AG20443 (cell line): ENCODE measurements around the gene VHLL.

Source experiments
- DNase-seq: peaks from one replicate; pipeline ENCODE4 v3.0.0; 2012; ENCODE audit warnings: low spot score, mixed read lengths

VHLL gene

DNA sequence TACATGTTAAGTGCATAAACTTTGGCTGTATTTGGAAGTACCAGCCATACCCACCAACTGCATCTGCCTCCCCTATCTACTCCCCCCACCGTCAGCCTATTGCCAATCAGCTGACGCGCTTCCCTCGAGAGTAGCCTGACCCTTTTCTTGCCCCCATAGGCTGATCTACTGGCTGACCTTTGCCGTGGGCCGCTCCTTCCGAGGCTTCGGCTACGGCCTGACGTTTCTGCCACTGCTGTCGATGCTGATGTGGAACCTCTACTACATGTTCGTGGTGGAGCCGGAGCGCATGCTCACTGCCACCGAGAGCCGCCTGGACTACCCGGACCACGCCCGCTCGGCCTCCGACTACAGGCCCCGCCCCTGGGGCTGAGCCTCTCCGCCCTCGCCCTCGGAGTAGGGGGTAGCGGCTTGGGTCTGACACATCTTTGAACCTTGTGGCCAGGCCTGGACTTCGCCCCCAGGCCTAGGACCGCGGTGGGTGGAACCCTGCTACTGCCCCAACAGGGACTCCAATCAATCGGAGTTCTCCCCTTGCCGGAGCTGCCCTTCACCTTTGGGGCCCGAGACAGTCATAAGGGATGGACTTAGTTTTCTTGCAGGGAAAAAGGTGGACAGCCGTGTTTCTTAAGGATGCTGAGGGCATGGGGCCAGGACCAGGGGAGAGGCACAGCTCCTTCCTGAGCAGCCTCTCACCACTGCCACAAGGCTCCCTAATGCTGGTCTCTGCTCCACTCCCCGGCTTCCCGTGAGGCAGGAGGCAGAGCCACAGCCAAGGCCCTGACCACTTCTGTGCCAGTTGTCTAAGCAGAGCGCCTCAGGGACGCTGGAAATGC, 7.7 kb downstream of the VHLL start:
- DNase-seq = peak; percentile 98

DNA sequence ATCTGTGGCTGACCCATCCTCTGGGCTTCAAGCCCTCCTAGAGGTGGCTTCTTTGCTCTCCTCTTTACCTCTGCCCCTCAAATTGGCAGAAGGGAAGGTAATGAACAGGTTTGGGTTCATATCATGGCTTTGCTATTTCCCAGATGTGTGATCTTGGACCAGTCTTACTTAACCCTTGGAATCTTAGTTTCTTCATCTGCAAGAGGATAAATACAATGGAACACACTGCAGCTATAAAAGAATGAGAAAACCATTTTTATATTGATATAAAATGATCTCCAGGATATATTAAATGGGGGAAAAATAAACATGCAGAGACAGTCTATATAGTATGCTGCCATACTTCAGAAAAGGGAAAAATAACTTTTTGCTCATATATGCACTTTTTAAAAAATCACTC, 9.2 kb downstream of the VHLL start:
- DNase-seq = no peak

DNA sequence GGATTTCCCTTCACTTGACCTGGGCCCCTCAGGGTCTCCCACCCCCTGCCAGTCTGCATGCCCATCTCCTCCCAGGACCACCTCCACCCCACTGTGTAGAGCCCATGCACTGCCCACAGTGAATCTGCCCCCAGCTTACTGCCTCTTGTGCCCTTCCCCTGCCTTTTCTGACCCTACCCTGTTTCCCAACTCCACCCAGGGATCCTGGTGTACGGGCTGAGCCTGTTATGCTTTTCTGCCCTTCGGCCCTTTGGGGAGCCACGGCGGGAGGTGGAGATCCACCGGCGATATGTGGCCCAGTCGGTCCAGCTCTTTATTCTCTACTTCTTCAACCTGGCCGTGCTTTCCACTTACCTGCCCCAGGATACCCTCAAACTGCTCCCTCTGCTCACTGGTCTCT, 13.0 kb downstream of the VHLL start:
- no peak for DNase-seq

DNA sequence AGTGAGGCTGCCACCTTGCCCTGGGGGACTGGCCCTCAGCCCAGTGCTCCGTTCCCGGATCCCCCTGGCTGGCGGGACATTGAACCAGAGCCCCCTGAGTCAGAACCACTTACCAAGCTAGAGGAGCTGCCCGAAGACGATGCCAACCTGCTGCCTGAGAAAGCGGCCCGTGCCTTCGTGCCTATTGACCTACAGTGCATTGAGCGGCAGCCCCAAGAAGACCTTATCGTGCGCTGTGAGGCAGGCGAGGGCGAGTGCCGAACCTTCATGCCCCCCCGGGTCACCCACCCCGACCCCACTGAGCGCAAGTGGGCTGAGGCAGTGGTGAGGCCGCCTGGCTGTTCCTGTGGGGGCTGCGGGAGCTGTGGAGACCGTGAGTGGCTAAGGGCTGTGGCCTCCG, 13.7 kb downstream of the VHLL start:
- no peak for DNase-seq

DNA sequence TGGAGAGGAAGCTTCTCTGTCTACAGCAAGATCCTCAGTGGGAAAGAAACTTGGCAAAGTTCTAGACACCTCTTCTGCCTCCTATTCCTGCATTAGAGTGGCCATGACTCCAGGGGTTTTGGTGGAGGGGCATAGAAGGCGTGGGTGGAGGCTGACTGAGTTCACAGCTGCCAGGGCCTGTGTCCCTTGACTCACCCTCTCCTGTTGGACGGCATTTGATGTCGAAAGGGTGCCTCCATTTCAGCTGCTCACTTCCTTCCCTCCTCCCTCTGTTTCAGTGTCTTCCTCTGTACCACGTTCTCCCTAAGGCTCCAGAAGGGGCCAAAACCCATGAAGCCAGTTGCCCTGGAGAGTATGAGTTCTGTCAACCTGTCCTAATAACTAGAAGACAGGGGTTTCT, 14.3 kb downstream of the VHLL start:
- DNase-seq = no peak

DNA sequence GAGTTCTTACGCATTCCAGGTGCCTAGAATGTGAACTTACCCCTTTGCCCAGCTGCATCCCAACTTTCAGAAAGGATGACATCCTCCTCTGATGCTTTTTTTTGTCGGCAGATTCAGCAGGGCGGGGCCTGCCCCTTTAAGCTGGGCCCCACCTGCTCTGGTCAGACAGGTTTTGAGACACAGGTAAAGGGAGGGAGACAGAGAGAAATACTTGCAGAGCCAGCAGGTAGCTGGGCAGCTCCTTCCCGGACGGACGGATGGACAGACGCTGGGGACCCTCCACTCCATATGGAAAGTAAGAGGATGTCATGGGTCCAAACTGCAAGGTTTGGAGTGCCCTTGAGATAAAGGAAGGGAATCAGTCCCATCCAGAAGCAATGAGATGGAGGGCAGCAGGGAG, 15.0 kb downstream of the VHLL start, which contains the start of gene TMEM79:
Gene TMEM79, plus strand, starts transcription at position 214 of the 400 bp plus-strand sequence. CDS start 902 bp downstream, outside the sequence.
- DNase-seq = no peak

DNA sequence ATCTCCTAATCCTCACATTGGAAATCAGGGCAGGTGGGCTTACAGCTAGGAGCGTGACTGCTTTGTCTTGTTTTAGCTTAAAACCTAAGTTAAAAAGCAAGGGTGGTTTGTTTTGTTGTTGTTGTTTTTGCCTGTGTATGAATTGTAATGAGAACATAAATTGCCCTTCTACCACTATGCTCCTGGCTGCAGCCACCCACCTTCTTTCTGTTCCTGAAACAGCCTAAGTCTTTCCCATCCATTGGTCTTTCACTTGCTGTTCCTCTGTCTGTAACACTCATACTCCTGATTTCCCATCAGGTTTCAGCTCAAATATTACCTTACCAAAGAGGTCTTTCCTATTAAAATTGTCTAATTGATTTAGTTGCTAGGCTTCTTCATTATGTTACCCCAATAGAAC, 15.6 kb downstream of the VHLL start:
- DNase-seq = no peak

DNA sequence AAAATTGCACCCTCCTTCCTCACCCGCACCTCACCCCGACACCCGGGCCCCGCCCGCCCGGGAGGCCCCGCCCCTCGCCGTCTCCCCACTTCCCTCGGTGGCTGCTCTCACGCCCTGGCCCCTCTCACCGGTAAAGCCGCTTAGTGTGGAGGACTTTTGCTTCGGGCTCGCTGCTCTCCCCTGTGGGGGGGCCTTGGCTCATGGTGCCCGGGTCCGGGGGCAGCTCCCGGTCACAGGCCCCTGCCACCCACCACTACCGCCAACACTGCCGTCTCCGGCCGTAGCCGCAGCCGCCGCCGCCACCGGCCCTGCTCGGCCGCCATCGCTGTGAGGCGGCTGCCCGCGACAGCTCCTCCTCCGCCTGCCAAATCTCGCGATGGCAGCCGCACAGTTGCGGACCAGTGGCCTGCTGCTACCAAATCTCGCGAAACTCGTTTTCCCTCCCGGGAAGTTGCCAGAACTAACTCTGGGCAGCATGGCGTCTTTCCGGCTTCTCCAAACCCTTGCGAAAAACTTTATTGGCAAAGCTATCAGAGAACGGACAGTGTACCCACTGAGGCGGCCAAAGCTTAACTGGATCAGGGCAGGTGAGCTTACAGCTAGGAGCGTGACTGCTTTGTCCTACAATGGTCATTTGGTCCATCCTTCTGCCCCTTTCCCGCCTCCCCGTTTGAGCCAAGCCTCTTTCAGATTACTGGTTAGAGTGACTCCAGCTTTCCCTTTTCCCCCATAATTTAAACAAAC, 16.5 kb downstream of the VHLL start, which contains the start of gene SMG5:
Gene SMG5, minus strand, starts transcription at position 347 of the 744 bp plus-strand sequence. Its CDS starts 145 bp downstream, at position 202.
- DNase-seq = peak; percentile 96

DNA sequence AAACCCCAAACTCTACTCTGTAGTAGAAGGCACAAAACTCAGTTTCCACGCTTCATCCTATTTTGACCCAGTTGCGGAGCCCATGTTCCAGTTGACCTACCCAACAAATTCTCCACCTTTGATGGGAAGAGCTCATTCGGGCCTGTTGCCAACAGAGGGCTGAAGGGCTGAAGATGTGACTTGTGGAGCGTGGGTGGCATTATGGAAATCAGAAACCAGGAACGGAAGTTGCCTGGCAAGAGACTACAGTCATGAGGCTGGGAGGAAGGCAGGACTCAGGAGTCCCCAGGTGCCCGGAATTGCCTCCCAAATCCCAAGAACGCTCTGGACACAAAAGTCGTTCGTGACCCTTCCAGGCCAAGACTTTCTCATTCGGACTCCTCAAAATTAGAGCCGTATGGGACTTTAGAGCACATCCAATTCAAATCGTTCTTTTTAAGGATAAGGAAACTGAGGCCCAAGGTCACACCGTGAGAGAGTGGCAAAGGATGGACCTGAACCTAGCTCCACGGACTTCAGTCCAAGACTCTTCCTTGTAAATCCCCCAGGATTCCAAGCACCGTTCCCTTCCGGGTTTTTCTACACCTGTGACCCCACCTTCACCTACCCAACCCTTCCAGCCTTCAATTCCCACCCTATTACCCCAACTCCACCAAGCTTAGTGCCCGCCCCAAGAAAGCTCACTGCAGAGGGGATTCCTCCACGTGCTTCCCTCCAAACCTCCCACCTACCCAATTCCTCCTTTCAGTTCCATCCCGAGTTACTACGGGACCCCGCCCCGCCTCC, 17.2 kb downstream of the VHLL start:
- no peak for DNase-seq

DNA sequence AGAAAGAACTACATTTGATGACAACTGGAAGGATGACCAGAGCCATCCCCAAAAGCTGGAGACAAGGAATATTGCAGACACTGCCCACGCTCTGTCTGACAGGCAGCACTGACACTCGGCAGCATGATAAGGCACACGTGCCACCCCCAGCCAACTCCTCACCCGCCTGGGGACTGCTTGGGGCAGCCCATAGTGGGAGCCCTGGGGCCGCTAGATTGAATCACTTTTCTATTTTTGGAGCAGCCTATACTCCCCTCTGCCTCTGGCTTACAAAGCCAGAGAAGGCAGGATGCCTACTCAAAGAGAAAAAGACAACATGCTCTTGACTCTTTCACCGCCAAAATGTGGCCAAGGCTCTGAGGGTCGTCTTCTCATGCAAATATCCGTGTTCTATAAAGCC, 17.8 kb downstream of the VHLL start:
- DNase-seq = peak; percentile 56

DNA sequence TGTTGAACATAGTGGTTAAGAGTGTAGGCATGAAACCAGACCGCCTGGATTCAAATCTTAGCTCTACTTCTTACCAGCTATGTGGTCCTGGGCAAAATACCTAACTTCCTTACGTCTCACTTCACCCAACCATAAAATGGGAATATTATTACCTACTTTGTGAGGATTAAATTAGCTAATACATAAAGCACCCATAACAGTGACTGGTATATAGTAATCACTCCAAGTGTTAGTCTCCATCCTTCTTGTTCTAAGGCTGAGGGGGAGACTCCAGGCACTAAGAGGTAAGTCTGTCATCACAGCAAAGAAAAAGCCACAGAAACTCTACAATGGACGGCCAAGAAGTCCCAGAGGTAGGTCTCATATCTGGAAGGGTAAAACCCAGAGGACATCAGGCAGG, 19.3 kb downstream of the VHLL start:
- DNase-seq = no peak

DNA sequence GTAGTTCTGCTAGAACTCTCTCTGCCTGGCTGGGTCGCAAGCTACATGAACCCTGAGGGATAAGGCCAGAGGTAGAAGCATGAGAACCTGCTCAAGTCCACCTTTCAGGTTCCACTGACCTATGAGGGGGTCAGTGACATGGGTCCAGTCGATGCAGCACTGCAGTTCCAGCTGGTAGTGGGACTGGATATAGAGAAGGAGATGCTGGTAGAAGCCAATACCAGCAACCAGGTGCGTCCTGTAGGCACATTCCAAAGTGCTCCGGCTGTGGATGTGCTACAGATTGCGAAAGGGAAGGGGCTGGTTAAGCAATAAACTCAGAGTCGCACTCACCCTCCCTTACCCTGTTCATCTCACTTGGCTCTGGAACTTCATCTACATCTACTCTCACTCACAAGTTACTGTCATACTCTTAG, 22.1 kb downstream of the VHLL start:
- peak; percentile 24 for DNase-seq

DNA sequence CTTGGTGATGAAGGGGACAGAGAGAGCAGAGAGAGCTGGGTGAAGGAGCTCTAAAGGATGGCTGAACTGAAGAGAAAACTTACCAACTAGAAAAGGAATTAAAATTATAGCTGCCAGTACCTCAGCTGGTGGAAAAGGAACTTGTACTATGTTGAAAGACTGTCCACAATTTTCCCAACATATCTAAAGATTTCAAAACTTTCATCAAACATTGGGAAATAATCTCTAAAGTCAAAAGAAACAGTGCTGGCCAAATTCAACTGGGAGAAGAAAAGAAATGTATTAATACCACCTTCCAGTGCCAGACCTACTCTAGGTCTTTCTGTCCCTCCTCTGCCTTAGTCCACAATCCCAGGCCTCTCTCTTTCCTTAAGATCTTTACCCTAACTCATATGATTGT, 22.6 kb downstream of the VHLL start:
- DNase-seq = peak; percentile 20

DNA sequence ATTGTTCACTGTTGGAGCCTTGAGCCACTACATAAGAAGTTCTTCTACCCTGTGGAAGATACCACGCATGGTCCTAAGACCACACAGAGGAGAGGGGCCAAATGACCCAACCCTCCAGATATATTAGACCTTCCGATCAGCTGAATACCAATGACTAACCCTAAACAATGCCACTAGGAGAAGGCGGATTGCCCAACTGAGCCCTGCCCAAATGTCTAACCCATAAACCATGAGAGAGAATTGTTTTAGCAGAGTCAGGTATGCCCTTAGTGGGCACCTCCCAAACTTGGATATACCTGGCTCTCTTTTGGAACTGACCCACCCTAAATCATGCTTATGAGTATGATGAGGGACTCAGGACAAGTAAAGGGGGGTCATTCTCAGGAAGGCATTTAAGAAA, 28.8 kb downstream of the VHLL start:
- no peak for DNase-seq

DNA sequence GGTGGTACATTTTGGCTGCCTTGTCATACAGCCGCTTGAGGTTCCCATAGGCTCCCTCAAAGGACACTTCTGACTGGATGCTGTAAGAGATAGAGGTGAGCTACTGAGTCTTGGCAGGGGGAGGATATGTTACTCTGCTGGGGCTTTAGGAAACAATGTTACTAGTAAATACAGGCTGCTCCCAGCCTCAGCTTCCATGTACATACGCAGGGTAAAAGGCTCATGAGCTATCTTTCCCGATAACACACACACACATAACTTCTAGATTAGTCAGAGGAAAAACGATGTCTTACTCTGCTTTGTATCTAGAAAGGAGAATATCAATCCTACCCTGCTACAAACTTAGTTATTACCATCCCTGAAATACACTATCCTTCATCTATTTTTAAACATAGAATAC, 30.8 kb downstream of the VHLL start:
- no peak for DNase-seq

DNA sequence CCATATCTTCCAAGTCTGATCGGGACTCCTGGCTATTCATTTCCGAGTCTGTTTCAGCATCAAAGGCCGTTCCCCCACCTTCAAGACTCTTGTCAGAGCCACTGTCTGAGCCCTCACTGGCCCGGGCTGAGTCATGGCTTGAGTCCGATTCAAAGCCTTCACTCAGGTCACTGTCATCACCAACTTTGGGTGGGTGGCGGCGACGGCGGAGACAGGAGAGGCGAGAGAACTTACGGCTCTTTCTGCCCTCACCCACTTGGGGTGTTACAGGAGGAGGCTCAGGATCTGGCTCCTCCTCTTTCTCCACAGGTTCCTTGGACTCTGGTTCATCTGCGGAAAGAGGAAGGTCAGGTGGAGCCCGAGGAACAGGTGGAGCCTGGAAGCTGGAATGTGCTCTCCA, 33.1 kb downstream of the VHLL start:
- no peak for DNase-seq

DNA sequence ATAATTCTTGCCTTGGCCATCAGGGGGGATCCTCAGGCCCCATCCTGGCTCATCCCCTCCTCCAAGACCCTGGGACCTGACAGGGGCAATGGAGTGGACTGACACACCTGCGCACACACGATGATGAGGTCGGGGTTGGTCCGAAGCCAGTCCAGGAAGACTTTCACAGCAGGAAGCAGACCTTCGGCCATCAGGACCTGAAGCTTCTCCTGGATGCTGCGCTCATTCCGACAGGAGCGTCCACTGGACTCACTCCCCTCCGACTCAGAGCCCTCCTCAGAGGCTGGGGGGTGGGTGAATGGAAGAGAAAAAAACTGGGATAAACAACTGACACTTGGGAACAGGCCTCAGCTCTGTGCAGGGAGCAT, 35.8 kb downstream of the VHLL start:
- no peak for DNase-seq

DNA sequence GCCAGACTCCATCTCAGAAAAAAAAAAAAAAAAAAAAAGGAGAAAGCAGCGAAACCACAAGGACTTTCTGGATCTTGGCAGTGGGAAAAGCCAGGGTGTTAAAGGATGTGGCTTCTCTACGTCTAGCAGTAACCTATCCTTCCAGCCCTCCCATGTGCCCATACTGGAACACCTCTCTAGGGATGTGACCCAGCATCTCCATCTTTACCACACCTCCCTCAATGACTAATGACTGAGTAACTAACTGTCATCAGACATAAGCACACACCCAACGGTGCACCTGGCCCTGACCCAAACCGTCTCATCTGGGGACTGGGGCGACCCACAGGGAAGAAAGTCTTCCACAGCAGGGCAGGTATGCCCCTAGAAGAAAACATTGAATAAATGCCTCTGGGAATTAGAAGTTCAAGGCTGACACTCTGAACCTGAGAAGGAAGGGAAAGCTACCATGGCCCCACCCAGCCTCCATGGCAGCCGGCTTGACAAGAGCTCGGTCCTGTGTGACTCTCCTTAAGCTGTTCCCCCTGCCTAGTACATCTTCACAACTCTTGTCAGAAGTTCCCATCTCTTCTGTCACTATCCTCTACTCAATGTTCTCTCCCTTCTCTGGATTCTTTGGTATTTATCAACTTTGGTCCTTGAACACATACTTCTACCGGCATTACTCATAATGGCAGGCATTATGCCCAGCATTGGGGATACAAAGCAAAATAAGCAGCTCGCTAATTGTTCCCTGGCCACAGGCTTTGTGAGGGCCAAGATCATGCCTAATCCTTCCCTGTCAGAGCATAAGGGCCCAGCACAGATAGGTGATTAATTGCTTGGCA, 36.4 kb downstream of the VHLL start:
- peak; percentile 91 for DNase-seq

DNA sequence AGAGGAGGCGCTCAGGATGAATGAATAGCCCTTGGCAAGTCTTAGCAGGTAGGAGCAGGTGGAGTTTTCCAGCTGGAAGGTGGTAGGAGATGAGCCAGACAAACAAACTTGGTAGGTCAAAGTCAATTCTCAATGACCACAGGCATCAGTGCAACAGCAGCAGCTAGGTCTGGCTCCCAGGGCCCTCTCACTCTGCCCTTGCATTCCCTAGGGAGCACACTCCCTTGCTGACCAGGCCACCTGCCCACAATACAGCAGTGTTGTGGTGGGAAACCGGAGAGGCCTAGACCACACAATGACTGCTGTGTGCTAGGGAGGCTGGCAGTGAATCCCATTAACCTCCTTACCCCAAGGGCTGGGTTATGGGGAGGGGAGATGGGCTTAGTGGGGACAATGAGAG, 38.2 kb downstream of the VHLL start:
- no peak for DNase-seq

DNA sequence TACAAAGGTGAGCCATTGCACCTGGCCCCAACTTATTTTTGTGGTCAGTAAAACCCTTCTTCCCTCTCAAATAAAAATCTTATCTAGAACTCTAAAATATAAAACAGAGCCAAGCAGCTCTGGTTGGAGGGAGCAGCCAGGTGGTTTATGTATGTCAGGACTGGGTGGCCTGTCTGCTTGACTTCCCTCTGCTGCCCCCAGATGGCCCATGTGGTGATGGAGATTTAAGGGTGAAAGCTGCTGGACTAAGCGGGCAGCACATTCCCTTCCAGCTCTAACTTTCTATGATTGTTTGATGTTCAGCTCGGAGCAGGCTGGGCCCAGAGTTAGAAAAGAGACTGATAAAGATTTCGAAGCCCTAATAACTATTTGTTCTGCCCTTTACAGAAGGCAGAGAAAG, 39.3 kb downstream of the VHLL start:
- DNase-seq = no peak

DNA sequence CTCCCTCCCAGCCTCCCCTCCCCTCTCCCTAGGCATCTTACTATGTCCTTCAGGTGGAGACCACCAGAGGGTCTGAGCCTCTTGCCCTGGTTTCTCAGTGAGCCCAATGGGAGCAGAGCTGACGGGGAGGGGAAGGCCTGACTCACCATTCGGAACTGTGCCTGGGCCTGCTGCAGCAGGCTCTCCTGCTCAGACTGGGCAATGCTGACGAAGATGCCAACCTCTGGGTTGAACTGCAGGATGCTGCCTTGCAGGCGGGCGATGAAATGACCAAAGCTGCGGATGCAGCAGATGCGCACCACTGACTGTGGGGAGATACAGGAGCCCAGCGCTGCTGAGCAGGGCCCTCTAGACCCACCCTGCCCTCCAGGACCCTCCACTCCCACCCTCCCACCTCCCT, 40.2 kb downstream of the VHLL start:
- DNase-seq = no peak

DNA sequence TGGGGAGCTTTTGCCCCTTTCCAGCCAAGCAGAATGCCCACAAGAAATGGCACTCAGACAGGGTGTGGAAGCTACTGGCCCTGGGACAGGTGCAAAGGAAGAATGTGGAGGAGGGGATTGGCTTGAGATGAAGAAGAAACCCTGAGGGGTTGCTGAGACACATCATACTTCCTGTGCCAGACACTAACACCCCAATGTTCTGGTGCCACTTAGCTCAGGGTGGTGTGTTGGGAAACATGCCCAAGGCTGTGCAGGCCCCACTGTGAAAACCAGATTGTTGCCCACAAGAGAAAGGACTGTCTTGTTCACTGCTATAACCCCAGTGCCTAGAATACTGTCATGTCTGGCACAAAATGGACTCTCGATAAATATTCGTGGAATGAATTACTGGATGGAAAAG, 41.4 kb downstream of the VHLL start:
- DNase-seq = no peak
